Frontal cortex (tissue), 4 donors: Measurements from ENCODE around the gene OR4Q3. TPM values are rescaled to one million over a fixed set of nuclear protein-coding genes. Genes with fewer than 3 reads are reported as not detected.
"Not testable (repeated sequence)": the region's sequence is repeated elsewhere in the genome, so short reads cannot be mapped to it uniquely, and the experiment has no call there.

Experiments
- DNase-seq, 2 donors: peaks; one replicate each; pipeline ENCODE4 v3.0.0; 2012; ENCODE audit warnings: low spot score in 2 of 2
- FAIRE-seq: peaks from 2 replicates; lab custom pipeline; 2012; peaks lifted over from hg19 to GRCh38; lab: Jason Lieb, UNC
- small RNA-seq: library from RNA; depleted of rRNA; stranded (forward); fragments of <200 nt; gene quantifications from one replicate; pipeline ENCODE3, GENCODE V24; 2014
- total RNA-seq: library from RNA; depleted of rRNA; stranded (reverse); fragments of >200 nt; gene quantifications from one replicate; pipeline ENCODE4 v1.2.3, GENCODE V29; 2014
- donor health status: control.
- donor health status: control.
- donor health status: control.

Gene OR4Q3
- not detected for total RNA-seq

DNA sequence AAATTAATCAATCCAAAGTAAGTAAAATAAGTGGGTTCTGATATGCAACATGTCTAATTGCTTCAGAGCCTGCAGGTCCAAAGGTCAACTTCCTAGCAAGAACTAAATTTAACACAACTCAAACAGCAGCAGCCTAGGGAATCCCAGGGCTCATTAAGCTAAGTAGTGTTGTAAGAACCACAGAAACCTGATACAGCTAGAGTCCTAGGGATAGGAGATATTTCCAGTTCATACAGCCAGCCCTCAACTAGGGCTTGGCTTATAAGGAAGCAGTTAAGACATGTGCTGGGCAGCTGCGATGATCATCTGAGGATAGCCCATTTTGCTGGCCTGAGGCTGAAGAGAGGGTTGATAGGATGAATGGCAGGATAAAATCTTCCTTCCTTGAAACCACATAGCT, at the start of gene OR4Q3:
Gene OR4Q3 (plus strand): TSS at position 316 of the 400 bp plus-strand sequence.
- no peak for DNase-seq

DNA sequence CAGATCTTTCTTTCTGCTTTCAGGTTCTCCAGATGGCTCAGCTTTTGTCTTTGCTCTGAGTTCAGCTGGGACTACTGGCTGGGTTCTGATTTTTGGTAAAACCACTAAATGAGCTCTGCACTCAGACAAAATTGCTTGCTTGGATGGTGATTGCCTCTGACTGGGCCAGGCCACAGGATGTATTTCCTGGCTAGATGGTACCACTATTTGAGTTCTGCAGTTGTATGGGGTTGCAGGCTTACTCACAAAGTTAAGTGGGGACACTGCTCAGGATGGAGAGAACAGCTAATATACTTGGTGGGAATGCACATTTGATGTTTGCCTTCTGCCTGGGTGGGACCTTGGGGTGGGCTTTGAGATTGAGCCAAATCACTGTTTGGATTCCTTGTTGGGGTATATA, 14.0 kb upstream of the OR4Q3 start:
- FAIRE-seq (no peak), DNase-seq (no peak)

More for the DNA sequence above, at the start of gene OR4Q3:
- FAIRE-seq = no peak

DNA sequence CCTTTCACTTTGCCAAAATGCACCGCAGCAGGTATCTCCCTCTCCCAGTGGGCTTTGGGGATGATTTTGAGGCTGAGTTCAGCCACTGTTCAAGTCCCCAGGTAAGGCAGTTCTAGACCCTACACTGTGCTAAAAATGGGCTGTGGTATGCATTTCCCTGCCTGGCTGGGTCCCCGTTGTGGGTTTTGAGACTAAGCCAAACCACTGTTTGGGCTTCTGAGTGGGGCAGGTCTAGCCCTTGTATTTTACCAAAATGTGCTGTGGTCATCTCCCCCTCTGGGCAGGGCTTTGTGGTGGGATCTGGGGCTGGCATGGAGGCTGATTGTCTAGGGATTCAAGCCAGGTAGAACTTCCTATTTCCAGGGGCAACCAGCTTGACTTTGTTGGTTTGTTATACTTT, 13.6 kb upstream of the OR4Q3 start:
- no peak for FAIRE-seq

GRCh38 chr14:19733893-19734292, 9.5 kb upstream of the OR4Q3 start:
- not testable (repeated sequence) for FAIRE-seq

More for the DNA sequence above, 13.6 kb upstream of the OR4Q3 start:
- DNase-seq = no peak

GRCh38 chr14:19752316-19752715, 8.9 kb downstream of the OR4Q3 start:
- peak; percentile 77 for FAIRE-seq
- not testable (repeated sequence) for DNase-seq

More at GRCh38 chr14:19733893-19734292, 9.5 kb upstream of the OR4Q3 start:
- DNase-seq = not testable (repeated sequence)

- DNase-seq (no peak), FAIRE-seq (no peak)
Measured at GRCh38 chr14:19754172-19754571, 10.8 kb downstream of the OR4Q3 start.

- FAIRE-seq, DNase-seq: not testable (repeated sequence)
Measured at GRCh38 chr14:19771491-19771890, 28.1 kb downstream of the OR4Q3 start.

GRCh38 chr14:19771895-19772430, 28.6 kb downstream of the OR4Q3 start:
- FAIRE-seq (no peak), DNase-seq (no peak)

DNA sequence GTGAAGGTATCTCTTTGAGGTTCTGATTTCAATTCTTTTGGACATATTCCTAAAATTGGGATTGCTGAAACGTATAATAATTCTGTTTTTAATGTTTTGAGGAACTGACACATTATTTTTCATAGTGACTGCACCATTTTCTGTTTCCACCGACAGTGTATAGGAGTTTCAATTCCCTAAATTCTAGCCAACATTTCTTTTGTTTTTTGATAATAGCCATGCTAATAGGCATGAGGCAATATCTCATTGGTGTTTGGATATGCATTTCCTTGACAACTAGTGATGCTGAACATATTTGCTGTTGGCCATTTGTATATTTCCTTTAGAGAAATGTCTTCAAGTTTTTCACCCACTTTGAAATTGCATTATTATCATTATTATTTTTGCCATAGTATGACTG, 29.1 kb downstream of the OR4Q3 start:
- not testable (repeated sequence) for DNase-seq, FAIRE-seq

- not testable (repeated sequence) for FAIRE-seq, DNase-seq
Measured at GRCh38 chr14:19773204-19773603, 29.8 kb downstream of the OR4Q3 start, which contains the start of gene OR4M1. TSS of gene OR4M1 (plus strand) at chr14:19773504. CDS start at chr14:19780323, 6,819 bp downstream.

- FAIRE-seq = peak; percentile 99
Measured at GRCh38 chr14:19775587-19775986, 32.2 kb downstream of the OR4Q3 start.

DNA sequence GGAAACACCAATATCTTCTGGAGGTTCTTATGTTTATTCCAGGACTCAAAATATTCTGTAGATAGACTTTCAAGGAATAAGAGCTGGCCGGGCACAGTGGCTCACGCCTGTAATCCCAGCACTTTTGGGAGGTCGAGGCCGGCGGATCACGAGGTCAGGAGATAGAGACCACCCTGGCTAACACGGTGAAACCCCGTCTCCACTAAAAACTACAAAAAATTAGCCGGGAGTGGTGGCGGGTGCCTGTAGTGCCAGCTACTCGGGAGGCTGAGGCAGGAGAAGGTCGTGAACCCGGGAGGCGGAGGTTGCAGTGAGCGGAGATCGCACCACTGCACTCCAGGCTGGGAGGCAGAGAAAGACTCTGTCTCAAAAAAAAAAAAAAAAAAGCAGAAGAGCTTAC, 42.5 kb downstream of the OR4Q3 start:
- FAIRE-seq = not testable (repeated sequence)

More at GRCh38 chr14:19775587-19775986, 32.2 kb downstream of the OR4Q3 start:
- no peak for DNase-seq

GRCh38 chr14:19787318-19787717, 43.9 kb downstream of the OR4Q3 start:
- DNase-seq, FAIRE-seq: not testable (repeated sequence)

More for the DNA sequence above, 42.5 kb downstream of the OR4Q3 start:
- DNase-seq = not testable (repeated sequence)

- not testable (repeated sequence) for FAIRE-seq, DNase-seq
Measured at GRCh38 chr14:19788150-19788549, 44.8 kb downstream of the OR4Q3 start.

DNA sequence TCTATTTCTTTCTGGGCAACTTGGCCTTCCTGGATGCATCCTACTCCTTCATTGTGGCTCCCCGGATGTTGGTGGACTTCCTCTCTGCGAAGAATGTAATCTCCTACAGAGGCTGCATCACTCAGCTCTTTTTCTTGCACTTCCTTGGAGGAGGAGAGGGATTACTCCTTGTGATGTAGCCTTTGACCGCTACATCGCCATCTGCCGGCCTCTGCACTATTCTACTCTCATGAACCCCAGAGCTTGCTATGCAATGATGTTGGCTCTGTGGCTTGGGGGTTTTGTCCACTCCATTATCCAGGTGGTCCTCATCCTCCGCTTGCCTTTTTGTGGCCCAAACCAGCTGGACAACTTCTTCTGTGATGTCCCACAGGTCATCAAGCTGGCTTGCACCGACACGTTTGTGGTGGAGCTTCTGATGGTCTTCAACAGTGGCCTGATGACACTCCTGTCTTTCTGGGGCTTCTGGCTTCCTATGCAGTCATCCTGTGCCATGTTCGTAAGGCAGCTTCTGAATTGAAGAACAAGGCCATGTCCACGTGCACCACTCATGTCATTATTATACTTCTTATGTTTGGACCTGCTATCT, 53.2 kb downstream of the OR4Q3 start:
- not testable (repeated sequence) for DNase-seq, FAIRE-seq

Small RNA genes within 50 kb of the gene (small RNA-seq; reads per million reads assigned to genes)
- not detected for gene AL512310.1

Other genes with a start within 250 kb of the OR4Q3 start
- gene OR11H2, start 29.7 kb upstream of the OR4Q3 start, total RNA-seq = not detected
- not detected for gene OR4M1, start 29.9 kb downstream of the OR4Q3 start, total RNA-seq
- not detected for gene OR4N2, start 60.2 kb downstream of the OR4Q3 start, total RNA-seq
- gene OR4K2, start 131.6 kb downstream of the OR4Q3 start, total RNA-seq = not detected
- gene OR4K5, start 177.0 kb downstream of the OR4Q3 start, total RNA-seq = not detected
- gene OR4K1, start 187.3 kb downstream of the OR4Q3 start, total RNA-seq = not detected
- not detected for gene OR4K15, start 232.0 kb downstream of the OR4Q3 start, total RNA-seq